ENCODE data around the gene KNDC1. TPM values are rescaled to one million over a fixed set of nuclear protein-coding genes. Genes with fewer than 3 reads are reported as not detected.
"Not testable (repeated sequence)": the region's sequence is repeated elsewhere in the genome, so short reads cannot be mapped to it uniquely, and the experiment has no call there.

KNDC1 gene
- polyA plus RNA-seq, 3 donors from 2014 or later, result not detected

DNA sequence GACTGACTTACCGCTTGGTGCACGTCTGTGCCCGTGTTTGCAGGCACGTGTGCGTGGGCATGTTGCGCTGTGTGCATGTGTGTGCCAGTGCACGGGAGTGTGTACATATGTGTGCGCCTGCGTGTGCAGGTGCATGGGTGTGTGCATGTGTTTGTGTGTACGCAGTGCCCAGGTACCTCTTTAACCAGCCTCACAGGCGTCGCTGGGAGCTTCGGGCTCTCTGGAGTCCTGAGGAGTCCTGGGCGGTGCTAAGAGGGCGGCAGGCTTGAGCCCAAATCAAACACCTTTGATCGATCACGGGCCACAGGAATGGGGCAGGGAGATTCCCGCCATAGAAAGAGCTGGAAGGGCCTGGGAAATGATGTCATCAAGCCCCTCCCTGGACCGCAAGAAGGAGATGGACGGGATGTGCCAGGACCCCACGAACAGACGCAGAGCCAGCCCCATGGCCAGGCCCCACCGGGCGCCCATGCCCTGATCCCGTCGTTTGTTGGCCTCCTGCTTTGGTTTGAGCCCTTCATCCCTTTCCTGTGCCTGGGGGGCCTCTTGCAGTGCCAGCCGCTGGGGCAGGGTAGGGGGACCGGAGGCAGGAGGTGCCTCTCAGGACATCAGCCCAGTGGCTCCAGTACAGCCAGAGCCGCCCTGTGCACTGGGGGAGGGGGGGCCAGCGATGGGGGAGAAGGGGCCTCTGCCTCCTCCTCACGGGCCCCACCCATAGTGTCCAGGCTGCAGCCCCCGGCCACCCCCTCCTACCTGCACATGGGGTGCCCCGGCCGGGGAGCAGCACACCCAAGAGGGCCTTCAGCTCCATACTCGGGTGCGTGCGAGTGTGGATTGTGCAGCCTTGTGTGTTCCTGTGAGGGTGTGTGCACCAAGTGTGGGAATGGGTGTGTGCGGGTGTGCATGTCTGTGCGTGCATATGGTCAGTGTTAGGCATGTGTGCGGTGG, 5.8 kb downstream of the KNDC1 start:
- Mint-ChIP-seq H3K27ac (no peak overlapping the region), H3K4me1 (no peaks in the 10 kb centered on the region), H3K4me3 (no peak overlapping the region), H3K36me3 (no peaks in the 10 kb centered on the region), H3K9me3 (peaks cover 0 to 3% (median 0%) of the 10 kb centered on the region in 6 donors), H3K27me3 (ENCODE audit: low read depth in 3 of 3) (peaks cover 0 to 10% (median 2%) of the 10 kb centered on the region in 3 donors)
- no peak for DNase-seq

DNA sequence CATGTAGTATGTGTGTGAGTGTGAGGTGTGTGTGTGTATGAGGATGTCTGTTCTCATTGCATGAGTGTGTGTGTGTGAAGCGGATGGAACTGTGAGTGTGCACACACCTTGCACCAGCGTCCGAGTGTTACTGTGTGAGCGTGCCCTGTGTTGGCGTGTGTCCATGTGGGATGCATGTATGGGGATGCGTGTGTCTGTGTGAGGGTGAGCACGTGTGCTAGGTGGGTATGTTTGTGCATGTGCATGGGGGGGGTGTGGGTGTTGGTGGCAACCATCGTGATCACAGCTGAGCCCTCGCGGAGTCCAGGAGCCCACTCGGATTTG, 6.4 kb downstream of the KNDC1 start:
- Mint-ChIP-seq H3K4me3 (no peak overlapping the region), H3K27me3 (ENCODE audit: low read depth in 3 of 3) (peaks cover 0 to 10% (median 2%) of the 10 kb centered on the region in 3 donors), H3K4me1 (no peaks in the 10 kb centered on the region), H3K27ac (no peak overlapping the region), H3K9me3 (peaks cover 0 to 3% (median 0%) of the 10 kb centered on the region in 6 donors), H3K36me3 (no peaks in the 10 kb centered on the region)
- DNase-seq, result no peak

DNA sequence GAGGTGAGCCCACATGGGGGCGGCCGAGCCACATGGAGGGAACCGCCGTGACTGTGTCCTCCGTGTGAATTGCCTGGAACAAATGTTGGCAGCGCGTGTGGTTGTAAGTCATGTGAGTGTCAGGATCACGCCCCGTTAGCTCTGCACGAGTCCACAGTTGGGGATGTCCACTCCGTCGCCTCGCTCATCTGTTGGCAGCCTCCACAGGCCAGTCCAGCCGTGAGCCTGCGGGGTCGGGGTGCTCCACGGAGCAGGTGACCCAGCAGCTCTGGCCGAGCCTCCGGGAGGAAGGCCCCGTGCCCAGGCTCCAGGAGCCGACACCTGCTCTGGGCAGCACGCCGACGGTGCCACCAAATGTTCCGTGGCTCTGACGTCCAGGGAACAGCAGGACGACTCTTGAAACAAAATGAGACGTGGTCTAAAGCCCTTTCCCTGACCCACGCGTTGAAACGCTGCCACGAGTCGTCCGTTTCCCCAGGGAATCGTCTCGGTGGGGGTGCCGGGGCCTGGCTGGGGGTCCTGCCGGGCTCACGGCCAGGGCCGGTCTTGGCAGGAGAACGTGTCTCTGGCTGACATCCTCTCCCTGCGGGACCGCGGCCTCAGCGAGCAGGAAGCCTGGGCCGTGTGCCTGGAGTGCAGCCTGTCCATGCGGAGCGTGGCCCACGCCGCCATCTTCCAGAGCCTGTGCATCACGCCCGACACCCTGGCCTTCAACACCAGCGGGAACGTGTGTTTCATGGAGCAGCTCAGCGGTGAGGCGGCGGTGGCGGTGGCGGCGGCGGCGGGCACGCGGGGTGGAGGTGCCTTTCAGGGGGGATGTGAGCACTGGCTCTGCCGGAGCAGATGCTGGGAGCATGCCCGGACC, 7.0 kb downstream of the KNDC1 start:
- no peak for DNase-seq
- Mint-ChIP-seq H3K4me1 (no peaks in the 10 kb centered on the region), H3K4me3 (no peak overlapping the region), H3K36me3 (no peaks in the 10 kb centered on the region), H3K9me3 (peaks cover 0 to 3% (median 0%) of the 10 kb centered on the region in 6 donors), H3K27me3 (ENCODE audit: low read depth in 3 of 3) (peaks cover 0 to 11% (median 2%) of the 10 kb centered on the region in 3 donors), H3K27ac (no peak overlapping the region)

- no peak for DNase-seq
- Mint-ChIP-seq H3K4me3 (no peak overlapping the region), H3K36me3 (no peaks in the 10 kb centered on the region)
These were observed 7.9 kb downstream of the KNDC1 start for GRCh38 chr10:133167693-133168616.

GRCh38 chr10:133168617-133169031, 8.6 kb downstream of the KNDC1 start:
- H3K4me3 Mint-ChIP-seq, result no peak overlapping the region
- H3K27ac Mint-ChIP-seq, result no peak overlapping the region

More at GRCh38 chr10:133167693-133168616, 7.9 kb downstream of the KNDC1 start:
- Mint-ChIP-seq H3K27ac (no peak overlapping the region), H3K9me3 (peaks cover 0 to 3% (median 0%) of the 10 kb centered on the region in 6 donors), H3K27me3 (ENCODE audit: low read depth in 3 of 3) (peaks cover 2 to 10% (median 2%) of the 10 kb centered on the region in 3 donors), H3K4me1 (no peaks in the 10 kb centered on the region)

GRCh38 chr10:133169173-133169947, 9.3 kb downstream of the KNDC1 start:
- DNase-seq, result no peak
- Mint-ChIP-seq H3K4me1 (no peaks in the 10 kb centered on the region), H3K27me3 (ENCODE audit: low read depth in 3 of 3) (peaks cover 2 to 13% (median 5%) of the 10 kb centered on the region in 3 donors), H3K4me3 (no peak overlapping the region), H3K9me3 (peaks cover 0 to 3% (median 0%) of the 10 kb centered on the region in 6 donors), H3K36me3 (no peaks in the 10 kb centered on the region), H3K27ac (no peak overlapping the region)

More at GRCh38 chr10:133168617-133169031, 8.6 kb downstream of the KNDC1 start:
- Mint-ChIP-seq H3K9me3 (peaks cover 0 to 3% (median 0%) of the 10 kb centered on the region in 6 donors), H3K27me3 (ENCODE audit: low read depth in 3 of 3) (peaks cover 2 to 12% (median 5%) of the 10 kb centered on the region in 3 donors), H3K36me3 (no peaks in the 10 kb centered on the region), H3K4me1 (no peaks in the 10 kb centered on the region)
- DNase-seq, result no peak

GRCh38 chr10:133170092-133170491, 10.1 kb downstream of the KNDC1 start:
- H3K4me3 Mint-ChIP-seq, result no peak overlapping the region
- no peaks in the 10 kb centered on the region for H3K36me3 Mint-ChIP-seq
- no peak for DNase-seq
- peaks cover 2 to 16% (median 8%) of the 10 kb centered on the region in 3 donors for H3K27me3 Mint-ChIP-seq (ENCODE audit: low read depth in 3 of 3)
- no peak overlapping the region for H3K27ac Mint-ChIP-seq
- peaks cover 0 to 4% (median 0%) of the 10 kb centered on the region in 6 donors for H3K9me3 Mint-ChIP-seq
- H3K4me1 Mint-ChIP-seq, result no peaks in the 10 kb centered on the region

DNA sequence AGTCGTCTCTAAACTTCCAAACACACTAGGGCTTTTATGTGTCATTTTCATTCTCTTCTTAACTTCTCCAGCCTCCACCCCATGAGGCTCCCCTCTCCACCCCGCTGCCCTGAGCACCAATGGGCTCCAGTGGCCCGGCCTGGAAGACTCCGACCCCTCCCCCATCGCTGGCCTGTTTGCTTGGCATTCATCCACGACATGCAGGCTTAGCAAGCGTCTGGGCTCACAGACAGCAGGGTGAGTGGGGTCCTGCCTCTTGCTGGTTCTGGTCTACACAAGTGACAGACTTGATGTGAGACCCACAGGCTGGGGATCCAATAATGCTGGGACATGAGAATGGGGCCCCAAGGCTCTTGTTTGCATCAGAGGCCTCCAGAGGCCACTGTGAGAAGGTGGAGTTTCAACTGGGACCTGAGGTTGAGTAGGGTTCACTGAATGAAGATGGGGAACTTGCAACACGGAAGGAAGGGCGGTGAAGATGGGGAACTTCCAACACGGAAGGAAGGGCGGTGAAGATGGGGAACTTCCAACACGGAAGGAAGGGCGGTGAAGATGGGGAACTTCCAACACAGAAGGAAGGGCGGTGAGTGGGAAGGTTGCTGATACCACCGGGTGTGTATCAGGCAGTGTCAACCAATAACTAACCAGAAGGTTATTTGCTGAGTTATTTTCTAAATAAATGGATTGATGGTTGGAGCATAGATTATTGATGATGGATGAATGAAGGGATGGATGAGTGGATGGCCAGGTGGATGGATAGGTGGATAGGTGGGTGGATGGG, 14.0 kb downstream of the KNDC1 start:
- Mint-ChIP-seq H3K36me3 (no peaks in the 10 kb centered on the region), H3K4me3 (no peak overlapping the region), H3K27me3 (ENCODE audit: low read depth in 3 of 3) (peaks cover 7 to 13% (median 10%) of the 10 kb centered on the region in 3 donors), H3K27ac (no peak overlapping the region), H3K9me3 (peaks cover 0 to 3% (median 0%) of the 10 kb centered on the region in 6 donors), H3K4me1 (no peaks in the 10 kb centered on the region)
- no peak for DNase-seq

DNA sequence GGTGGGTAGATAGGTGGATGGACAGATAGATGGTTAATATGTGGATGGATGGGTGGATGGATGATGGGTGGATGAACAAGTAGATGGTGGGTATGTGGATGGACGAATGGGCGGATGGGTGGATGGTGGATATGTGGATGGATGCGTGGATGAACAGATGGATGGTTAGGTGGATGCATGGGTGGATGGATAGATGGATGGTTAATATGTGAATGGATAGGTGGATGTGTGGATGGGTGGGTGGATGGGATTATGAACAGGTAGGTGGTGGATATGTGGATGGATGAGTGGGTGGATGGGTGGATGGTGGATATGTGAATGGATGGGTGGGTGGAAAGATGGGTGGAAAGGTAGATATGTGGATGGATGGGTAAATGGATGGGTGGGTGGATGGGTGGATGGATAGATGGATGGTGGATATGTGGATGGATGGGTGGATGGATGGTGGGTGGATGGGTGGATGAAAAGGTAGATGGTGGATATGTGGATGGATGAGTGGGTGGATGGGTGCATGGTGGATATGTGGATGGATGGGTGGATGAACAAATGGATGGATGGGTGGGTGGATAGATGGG, 14.8 kb downstream of the KNDC1 start:
- Mint-ChIP-seq H3K4me1 (no peaks in the 10 kb centered on the region), H3K9me3 (peaks cover 0 to 3% (median 0%) of the 10 kb centered on the region in 6 donors), H3K27me3 (ENCODE audit: low read depth in 3 of 3) (peaks cover 7 to 13% (median 10%) of the 10 kb centered on the region in 3 donors), H3K36me3 (no peaks in the 10 kb centered on the region), H3K4me3 (no peak overlapping the region), H3K27ac (no peak overlapping the region)
- no peak for DNase-seq

DNA sequence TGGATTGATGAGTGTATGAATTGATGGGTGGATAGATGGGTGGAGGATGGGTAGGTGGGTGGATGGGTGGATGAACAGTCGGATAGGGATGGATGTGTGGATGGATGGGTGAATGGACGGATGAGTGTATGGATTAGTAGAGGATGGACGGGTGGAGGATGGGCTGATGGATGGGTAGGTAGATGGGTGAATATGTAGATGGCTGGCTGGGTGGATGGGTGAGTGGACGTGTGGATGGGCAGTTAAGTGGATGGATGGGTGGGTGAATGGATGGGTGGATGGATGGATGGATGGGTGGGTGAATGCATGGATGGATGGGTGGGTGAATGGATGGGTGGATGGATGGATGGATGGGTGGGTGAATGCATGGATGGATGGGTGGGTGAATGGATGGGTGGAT, 15.6 kb downstream of the KNDC1 start:
- H3K4me3 Mint-ChIP-seq, DNase-seq, H3K36me3 Mint-ChIP-seq, H3K27ac Mint-ChIP-seq, H3K9me3 Mint-ChIP-seq, H3K4me1 Mint-ChIP-seq: not testable (repeated sequence)
- peaks cover 7 to 11% (median 10%) of the 10 kb centered on the region in 3 donors for H3K27me3 Mint-ChIP-seq (ENCODE audit: low read depth in 3 of 3)

DNA sequence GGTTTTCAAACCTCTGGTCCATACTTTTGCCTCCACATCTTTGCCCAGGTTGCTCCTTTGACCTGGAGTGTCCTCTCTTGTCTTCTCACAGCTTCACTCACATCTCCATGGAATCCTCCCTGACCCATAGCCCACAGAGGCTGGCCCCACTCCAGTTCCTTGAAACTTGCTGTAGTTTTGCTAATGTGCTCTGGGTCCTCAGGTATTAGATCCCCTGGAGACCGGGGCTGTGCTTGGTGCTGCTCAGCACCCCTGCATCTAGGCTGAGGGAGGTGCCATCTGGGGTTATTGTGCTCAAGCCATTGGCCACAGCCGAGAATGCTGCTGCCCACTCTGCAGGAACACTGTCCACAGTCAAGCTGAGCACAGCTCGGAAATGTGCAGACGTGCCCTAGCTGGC, 16.5 kb downstream of the KNDC1 start:
- H3K27ac Mint-ChIP-seq, result no peak overlapping the region
- no peak overlapping the region for H3K4me3 Mint-ChIP-seq
- DNase-seq, result no peak
- H3K9me3 Mint-ChIP-seq, result peaks cover 0 to 3% (median 0%) of the 10 kb centered on the region in 6 donors
- no peaks in the 10 kb centered on the region for H3K36me3 Mint-ChIP-seq
- H3K4me1 Mint-ChIP-seq, result no peaks in the 10 kb centered on the region
- H3K27me3 Mint-ChIP-seq (ENCODE audit: low read depth in 3 of 3), result peaks cover 7 to 11% (median 10%) of the 10 kb centered on the region in 3 donors
